Measurements from ENCODE around the gene IL18RAP.

DNA sequence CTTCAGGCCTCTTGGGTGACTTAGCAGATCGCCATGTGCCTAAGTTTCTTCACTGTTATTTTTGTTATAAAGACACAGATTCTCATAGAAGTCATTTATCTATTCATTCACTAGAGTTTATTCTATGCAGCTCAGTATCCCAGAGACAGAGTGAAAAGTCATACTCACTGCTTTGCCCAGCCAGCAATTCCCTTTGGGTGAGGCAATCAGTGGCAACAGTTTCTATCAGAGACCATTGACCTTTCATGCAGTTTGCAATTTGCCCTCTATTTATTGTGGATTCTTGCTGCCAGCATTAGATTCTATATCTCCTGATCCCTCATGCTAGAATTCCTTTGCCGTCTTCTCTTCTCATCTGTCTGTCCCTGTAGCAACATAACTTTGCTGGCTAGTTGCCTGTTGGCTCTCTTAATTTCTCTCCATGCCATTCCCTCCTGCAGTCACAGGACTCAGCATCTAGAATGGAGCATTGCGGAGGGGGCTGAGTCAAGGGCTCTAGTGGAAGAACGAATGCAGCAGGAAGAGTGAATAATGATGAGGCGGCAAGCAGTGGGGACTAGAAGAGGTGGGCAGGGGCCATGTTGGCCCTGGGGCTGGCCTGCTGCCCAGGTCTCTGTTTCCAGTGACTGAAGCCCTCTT is 62.3 kb downstream of the IL18RAP start:
- no peak for TF ChIP-seq CTCF (IDR thresholded peaks at IDR 0.05; ENCODE audit: insufficient read depth, low read length)
- TF ChIP-seq POLR2AphosphoS5 (IDR thresholded peaks at IDR 0.05; ENCODE audit: low read depth), result no peak
- TF ChIP-seq REST (IDR thresholded peaks at IDR 0.05; ENCODE audit: insufficient replicate concordance, low read depth), result no peak
- no peak for TF ChIP-seq GABPA (IDR thresholded peaks at IDR 0.05; ENCODE audit: low read depth)
- no peak for TF ChIP-seq SPI1 (IDR thresholded peaks at IDR 0.05; ENCODE audit: borderline replicate concordance, low read depth)

Data from HL-60 (cell line).